Measurements from ENCODE around the gene NISCH.

The NISCH gene

DNA sequence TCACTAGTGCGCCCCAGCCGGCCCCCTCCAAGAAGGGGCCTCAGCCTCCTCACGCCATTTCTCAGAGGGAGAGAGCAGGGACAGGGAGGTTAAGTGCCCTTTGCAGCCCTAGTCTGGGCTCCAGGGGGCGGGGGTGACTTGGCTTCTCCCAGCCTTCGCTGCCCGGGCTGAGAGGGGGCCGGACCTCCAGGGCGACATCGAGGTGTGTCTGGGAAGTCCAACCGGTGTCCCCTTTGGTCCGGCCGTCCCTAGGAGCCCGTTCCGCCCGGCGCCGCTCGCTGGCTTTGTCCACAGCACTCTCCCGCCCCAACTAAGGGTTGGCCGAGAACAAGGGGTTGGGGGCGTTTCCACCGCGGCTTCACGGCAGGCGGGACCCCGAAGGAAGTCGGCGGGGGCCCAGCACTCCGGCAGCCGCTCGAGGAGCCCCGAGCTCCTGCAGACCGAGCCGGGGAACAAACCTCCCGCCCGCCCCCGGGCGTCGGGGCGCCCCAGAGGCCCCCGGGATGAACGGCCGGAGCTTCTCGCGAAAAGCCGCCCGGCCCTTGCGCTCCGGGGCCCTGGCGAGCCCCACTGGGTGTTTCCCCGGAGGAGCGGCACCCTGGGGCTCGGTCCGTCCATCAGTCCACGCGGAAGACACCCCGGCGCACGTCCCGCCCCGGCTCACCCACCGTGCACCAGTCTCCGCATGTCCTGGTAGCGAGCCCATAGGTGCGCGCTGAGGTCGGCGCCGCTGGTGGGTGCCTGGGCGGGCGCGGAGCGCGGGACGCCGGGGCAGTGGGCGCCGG, 77.6 kb downstream of the NISCH start:
- Histone ChIP-seq H3K27me3 (ENCODE audit: insufficient read depth, poor library complexity, severe bottlenecking) (no peaks in the 10 kb centered on the region), H3K4me3 (replicated peaks; ENCODE audit: insufficient read depth, low read length) (peak overlapping the region; percentile 59), H3K27ac (replicated peaks) (peak overlapping the region; percentile 39)
- DNase-seq (ENCODE audit: low read depth in 1 of 2, low spot score in 1 of 2) = peak in 1 of 2 experiments; percentile 36
- TF ChIP-seq, protein P1, sequence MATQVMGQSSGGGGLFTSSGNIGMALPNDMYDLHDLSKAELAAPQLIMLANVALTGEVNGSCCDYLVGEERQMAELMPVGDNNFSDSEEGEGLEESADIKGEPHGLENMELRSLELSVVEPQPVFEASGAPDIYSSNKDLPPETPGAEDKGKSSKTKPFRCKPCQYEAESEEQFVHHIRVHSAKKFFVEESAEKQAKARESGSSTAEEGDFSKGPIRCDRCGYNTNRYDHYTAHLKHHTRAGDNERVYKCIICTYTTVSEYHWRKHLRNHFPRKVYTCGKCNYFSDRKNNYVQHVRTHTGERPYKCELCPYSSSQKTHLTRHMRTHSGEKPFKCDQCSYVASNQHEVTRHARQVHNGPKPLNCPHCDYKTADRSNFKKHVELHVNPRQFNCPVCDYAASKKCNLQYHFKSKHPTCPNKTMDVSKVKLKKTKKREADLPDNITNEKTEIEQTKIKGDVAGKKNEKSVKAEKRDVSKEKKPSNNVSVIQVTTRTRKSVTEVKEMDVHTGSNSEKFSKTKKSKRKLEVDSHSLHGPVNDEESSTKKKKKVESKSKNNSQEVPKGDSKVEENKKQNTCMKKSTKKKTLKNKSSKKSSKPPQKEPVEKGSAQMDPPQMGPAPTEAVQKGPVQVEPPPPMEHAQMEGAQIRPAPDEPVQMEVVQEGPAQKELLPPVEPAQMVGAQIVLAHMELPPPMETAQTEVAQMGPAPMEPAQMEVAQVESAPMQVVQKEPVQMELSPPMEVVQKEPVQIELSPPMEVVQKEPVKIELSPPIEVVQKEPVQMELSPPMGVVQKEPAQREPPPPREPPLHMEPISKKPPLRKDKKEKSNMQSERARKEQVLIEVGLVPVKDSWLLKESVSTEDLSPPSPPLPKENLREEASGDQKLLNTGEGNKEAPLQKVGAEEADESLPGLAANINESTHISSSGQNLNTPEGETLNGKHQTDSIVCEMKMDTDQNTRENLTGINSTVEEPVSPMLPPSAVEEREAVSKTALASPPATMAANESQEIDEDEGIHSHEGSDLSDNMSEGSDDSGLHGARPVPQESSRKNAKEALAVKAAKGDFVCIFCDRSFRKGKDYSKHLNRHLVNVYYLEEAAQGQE (IDR thresholded peaks at IDR 0.05; ENCODE audit: insufficient replicate concordance, low read depth) = no peak
- TF ChIP-seq GABPA (IDR thresholded peaks at IDR 0.05; ENCODE audit: low read depth) (no peak), POLR2AphosphoS5 (IDR thresholded peaks at IDR 0.05; ENCODE audit: low read depth) (no peak), SPI1 (IDR thresholded peaks at IDR 0.05; ENCODE audit: borderline replicate concordance, low read depth) (no peak)
- TF ChIP-seq, protein P2, sequence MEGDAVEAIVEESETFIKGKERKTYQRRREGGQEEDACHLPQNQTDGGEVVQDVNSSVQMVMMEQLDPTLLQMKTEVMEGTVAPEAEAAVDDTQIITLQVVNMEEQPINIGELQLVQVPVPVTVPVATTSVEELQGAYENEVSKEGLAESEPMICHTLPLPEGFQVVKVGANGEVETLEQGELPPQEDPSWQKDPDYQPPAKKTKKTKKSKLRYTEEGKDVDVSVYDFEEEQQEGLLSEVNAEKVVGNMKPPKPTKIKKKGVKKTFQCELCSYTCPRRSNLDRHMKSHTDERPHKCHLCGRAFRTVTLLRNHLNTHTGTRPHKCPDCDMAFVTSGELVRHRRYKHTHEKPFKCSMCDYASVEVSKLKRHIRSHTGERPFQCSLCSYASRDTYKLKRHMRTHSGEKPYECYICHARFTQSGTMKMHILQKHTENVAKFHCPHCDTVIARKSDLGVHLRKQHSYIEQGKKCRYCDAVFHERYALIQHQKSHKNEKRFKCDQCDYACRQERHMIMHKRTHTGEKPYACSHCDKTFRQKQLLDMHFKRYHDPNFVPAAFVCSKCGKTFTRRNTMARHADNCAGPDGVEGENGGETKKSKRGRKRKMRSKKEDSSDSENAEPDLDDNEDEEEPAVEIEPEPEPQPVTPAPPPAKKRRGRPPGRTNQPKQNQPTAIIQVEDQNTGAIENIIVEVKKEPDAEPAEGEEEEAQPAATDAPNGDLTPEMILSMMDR (IDR thresholded peaks at IDR 0.05; ENCODE audit: insufficient read depth, low read length) = no peak

DNA sequence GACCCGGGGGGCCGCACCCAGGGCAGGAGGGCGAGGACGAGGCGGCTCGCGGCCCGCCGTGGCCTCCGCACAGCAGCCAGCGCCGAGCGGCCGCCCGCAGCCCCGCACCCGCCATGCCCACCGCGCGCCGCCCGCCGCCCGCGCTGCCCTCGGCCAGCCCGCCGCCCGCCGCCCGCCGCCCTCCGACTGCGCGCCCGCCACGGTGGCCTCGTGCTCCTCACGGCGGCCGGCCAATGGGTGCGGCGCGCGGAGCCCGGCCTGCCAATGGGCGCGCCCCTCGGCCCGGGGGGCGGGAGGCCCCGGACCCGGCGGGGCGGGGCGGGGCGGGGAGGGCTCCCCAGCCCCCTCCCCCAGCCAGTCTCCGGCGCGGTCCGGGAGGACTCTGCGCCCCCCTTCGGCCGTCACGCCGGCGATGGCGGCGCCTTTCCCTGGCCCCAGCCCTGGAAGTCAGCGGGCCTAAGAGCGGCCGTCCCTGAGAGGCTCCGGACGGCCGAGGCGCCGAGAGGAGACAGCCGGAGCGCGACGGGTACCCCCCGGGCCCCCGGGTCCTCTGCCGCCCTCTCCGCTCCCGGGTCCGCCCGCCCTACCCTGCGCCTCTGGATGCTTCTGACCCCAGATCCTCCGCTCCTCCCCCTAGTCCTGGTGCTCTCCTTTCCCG, 78.3 kb downstream of the NISCH start, which contains the start of gene NT5DC2:
Gene NT5DC2 (minus strand): TSS at position 235 of the 658 bp plus-strand sequence. CDS start 120 bp downstream, at position 115.
- H3K27me3 ChIP-seq (ENCODE audit: insufficient read depth, poor library complexity, severe bottlenecking) = no peaks in the 10 kb centered on the region
- peak in 1 of 2 experiments; percentile 34 for DNase-seq (ENCODE audit: low read depth in 1 of 2, low spot score in 1 of 2)
- TF ChIP-seq, protein P1 (IDR thresholded peaks at IDR 0.05; ENCODE audit: insufficient replicate concordance, low read depth) = no peak
- no peak for TF ChIP-seq POLR2AphosphoS5 (IDR thresholded peaks at IDR 0.05; ENCODE audit: low read depth)
- TF ChIP-seq, protein P2 (IDR thresholded peaks at IDR 0.05; ENCODE audit: insufficient read depth, low read length) = no peak
- H3K4me3 ChIP-seq (replicated peaks; ENCODE audit: insufficient read depth, low read length) = peak within 1 kb of the TSS; percentile 59
- H3K27ac ChIP-seq (replicated peaks) = peak within 1 kb of the TSS; percentile 39

DNA sequence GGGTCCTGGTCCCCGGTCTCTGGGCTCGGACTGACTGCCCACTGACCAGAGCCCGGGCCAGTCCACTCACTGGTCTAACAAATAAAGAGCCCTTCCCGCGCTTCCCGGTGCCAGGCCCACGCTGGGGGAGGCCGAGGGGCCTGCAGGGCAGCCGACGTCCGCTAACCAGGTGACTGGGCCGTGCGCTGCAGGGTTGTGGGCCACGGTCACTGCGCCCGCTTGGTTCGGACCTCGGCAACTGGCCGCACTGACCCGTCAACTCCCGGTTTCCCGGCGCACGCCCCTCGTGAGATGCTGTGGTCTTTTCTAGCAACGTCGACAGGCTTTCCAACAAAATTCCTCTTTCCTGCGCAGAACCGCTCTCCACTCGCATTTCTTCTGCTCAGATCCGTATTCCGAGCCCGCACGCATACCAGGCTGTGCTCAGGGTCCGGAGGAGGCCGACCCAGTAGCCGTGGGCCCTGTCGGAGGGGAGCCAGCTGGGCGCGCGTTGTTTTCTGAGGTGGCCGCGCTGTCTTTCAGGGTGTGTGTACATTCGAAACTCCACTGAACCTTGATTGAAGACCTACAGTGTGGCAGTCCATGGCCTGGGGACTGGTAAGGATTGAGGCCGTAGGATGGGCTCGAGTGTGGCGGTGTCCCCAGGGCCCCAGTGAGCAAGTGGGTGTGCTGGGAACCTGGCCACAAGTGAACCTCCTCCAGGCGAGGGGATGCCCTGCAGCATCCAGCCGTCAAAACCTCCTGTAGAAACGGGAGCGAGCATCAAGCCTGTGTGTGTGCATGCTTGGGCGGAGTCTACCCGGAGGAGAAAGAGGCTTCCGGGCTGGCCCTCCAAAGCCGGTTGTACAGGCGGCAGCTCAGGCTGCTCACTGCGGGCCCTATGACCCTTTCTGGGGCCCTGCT, 79.1 kb downstream of the NISCH start:
- H3K27me3 ChIP-seq (ENCODE audit: insufficient read depth, poor library complexity, severe bottlenecking) = no peaks in the 10 kb centered on the region
- H3K4me3 ChIP-seq (replicated peaks; ENCODE audit: insufficient read depth, low read length) = peak overlapping the region; percentile 40
- DNase-seq (ENCODE audit: low read depth in 1 of 2, low spot score in 1 of 2) = no peak
- TF ChIP-seq SPI1 (IDR thresholded peaks at IDR 0.05; ENCODE audit: borderline replicate concordance, low read depth) = no peak
- TF ChIP-seq GABPA (IDR thresholded peaks at IDR 0.05; ENCODE audit: low read depth) = no peak
- no peak for TF ChIP-seq POLR2AphosphoS5 (IDR thresholded peaks at IDR 0.05; ENCODE audit: low read depth)
- TF ChIP-seq, protein P2 (IDR thresholded peaks at IDR 0.05; ENCODE audit: insufficient read depth, low read length) = no peak
- TF ChIP-seq, protein P1 (IDR thresholded peaks at IDR 0.05; ENCODE audit: insufficient replicate concordance, low read depth) = no peak
- H3K27ac ChIP-seq (replicated peaks) = no peak overlapping the region

Measured in HL-60 (cell line).